ENCODE results near the gene HDAC8. TPM values are rescaled to one million over a fixed set of nuclear protein-coding genes. Genes with fewer than 3 reads are reported as not detected.
"Not testable (repeated sequence)": the region's sequence is repeated elsewhere in the genome, so short reads cannot be mapped to it uniquely, and the experiment has no call there.

Gene HDAC8
- total RNA-seq, 2 experiments from 2014 or later = 32.5 to 40.0 TPM

GRCh38 chrX:72569786-72570185 is 2.9 kb downstream of the HDAC8 start:
- ChIA-PET POLR2A (interaction anchor here (0.6 kb wide), 1 partner anchor 556 kb away, joined by 3 read pairs; no protein-coding TSS in a partner anchor), CTCF (ENCODE audit: unreplicated experiment) (no interaction called here)
- H3K9me3 ChIP-seq (ENCODE audit: low read length) = no peaks in the 10 kb centered on the region
- TF ChIP-seq CTCF (conservative IDR thresholded peaks at IDR 0.05; ENCODE audit: low read length) (no peak), EZH2phosphoT487 (IDR thresholded peaks at IDR 0.05; ENCODE audit: borderline replicate concordance, low read depth, low read length) (no peak)
- no peak overlapping the region for H3K27ac ChIP-seq (ENCODE audit: low read depth, low read length, poor library complexity, severe bottlenecking)
- no TSS peak for BruUV-seq (replicated peaks)
- peaks cover 5% of the 10 kb centered on the region for H3K4me1 ChIP-seq (ENCODE audit: insufficient read depth, low read length, poor library complexity, severe bottlenecking)
- peaks cover 7% of the 10 kb centered on the region; the same call in 1 of the 2 replicates for H3K79me2 ChIP-seq (ENCODE audit: insufficient read depth, low read depth, low read length)
- H3K4me3 ChIP-seq (ENCODE audit: low read depth, low read length, poor library complexity, severe bottlenecking) = no peak overlapping the region
- H4K20me1 ChIP-seq (ENCODE audit: insufficient read depth, low read length) = no peaks in the 10 kb centered on the region
- DNase-seq (ENCODE audit: low spot score) = no peak
- no peak overlapping the region for H3K4me2 ChIP-seq (ENCODE audit: low read length)
- H3K9me2 ChIP-seq (ENCODE audit: insufficient read depth, low read length) = no peaks in the 10 kb centered on the region
- H3K36me3 ChIP-seq (ENCODE audit: insufficient read depth, low read length) = peaks cover 45% of the 10 kb centered on the region
- H2AFZ ChIP-seq (ENCODE audit: low read length) = no peak overlapping the region
- intact Hi-C loops (cut with micrococcal nuclease; ENCODE audit: unreplicated experiment) = loop anchor here (10.0 kb wide), 1 partner anchor 1725 kb away; no protein-coding TSS in a partner anchor

- ChIA-PET POLR2A (interaction anchor here (1.0 kb wide), 1 partner anchor 13 kb away, joined by 3 read pairs; no protein-coding TSS in a partner anchor), CTCF (ENCODE audit: unreplicated experiment) (no interaction called here)
- Histone ChIP-seq H3K9me3 (ENCODE audit: low read length) (no peaks in the 10 kb centered on the region), H3K36me3 (ENCODE audit: insufficient read depth, low read length) (peaks cover 49% of the 10 kb centered on the region), H3K9me2 (ENCODE audit: insufficient read depth, low read length) (no peaks in the 10 kb centered on the region), H3K4me2 (ENCODE audit: low read length) (no peak overlapping the region), H2AFZ (ENCODE audit: low read length) (no peak overlapping the region), H3K4me3 (ENCODE audit: low read depth, low read length, poor library complexity, severe bottlenecking) (no peak overlapping the region), H3K79me2 (ENCODE audit: insufficient read depth, low read depth, low read length) (peaks cover 7% of the 10 kb centered on the region; the same call in 1 of the 2 replicates), H3K27ac (ENCODE audit: low read depth, low read length, poor library complexity, severe bottlenecking) (no peak overlapping the region), H3K4me1 (ENCODE audit: insufficient read depth, low read length, poor library complexity, severe bottlenecking) (peaks cover 4% of the 10 kb centered on the region), H4K20me1 (ENCODE audit: insufficient read depth, low read length) (no peaks in the 10 kb centered on the region)
- intact Hi-C loops (cut with micrococcal nuclease; ENCODE audit: unreplicated experiment) = no loop called here
- TF ChIP-seq EZH2phosphoT487 (IDR thresholded peaks at IDR 0.05; ENCODE audit: borderline replicate concordance, low read depth, low read length) (no peak), CTCF (conservative IDR thresholded peaks at IDR 0.05; ENCODE audit: low read length) (no peak)
- BruUV-seq (replicated peaks) = no TSS peak
- DNase-seq (ENCODE audit: low spot score) = no peak
Measured at GRCh38 chrX:72568406-72569092, 4.1 kb downstream of the HDAC8 start.

GRCh38 chrX:72566448-72566847 is 6.2 kb downstream of the HDAC8 start:
- peaks cover 49% of the 10 kb centered on the region for H3K36me3 ChIP-seq (ENCODE audit: insufficient read depth, low read length)
- POLR2A ChIA-PET = no interaction called here
- no peaks in the 10 kb centered on the region for H3K9me3 ChIP-seq (ENCODE audit: low read length)
- intact Hi-C loops (cut with micrococcal nuclease; ENCODE audit: unreplicated experiment) = no loop called here
- H2AFZ ChIP-seq (ENCODE audit: low read length) = no peak overlapping the region
- H3K4me1 ChIP-seq (ENCODE audit: insufficient read depth, low read length, poor library complexity, severe bottlenecking) = no peaks in the 10 kb centered on the region
- no peak for TF ChIP-seq CTCF (conservative IDR thresholded peaks at IDR 0.05; ENCODE audit: low read length)
- TF ChIP-seq EZH2phosphoT487 (IDR thresholded peaks at IDR 0.05; ENCODE audit: borderline replicate concordance, low read depth, low read length) = no peak
- no TSS peak for BruUV-seq (replicated peaks)
- H3K79me2 ChIP-seq (ENCODE audit: insufficient read depth, low read depth, low read length) = no peaks in the 10 kb centered on the region; the same call in 1 of the 2 replicates
- H3K4me2 ChIP-seq (ENCODE audit: low read length) = no peak overlapping the region
- no peaks in the 10 kb centered on the region for H3K9me2 ChIP-seq (ENCODE audit: insufficient read depth, low read length)
- H3K4me3 ChIP-seq (ENCODE audit: low read depth, low read length, poor library complexity, severe bottlenecking) = no peak overlapping the region
- H3K27ac ChIP-seq (ENCODE audit: low read depth, low read length, poor library complexity, severe bottlenecking) = no peak overlapping the region
- no peak for DNase-seq (ENCODE audit: low spot score)
- CTCF ChIA-PET (ENCODE audit: unreplicated experiment) = no interaction called here
- H4K20me1 ChIP-seq (ENCODE audit: insufficient read depth, low read length) = no peaks in the 10 kb centered on the region

GRCh38 chrX:72559655-72560054 is 13.0 kb downstream of the HDAC8 start:
- H3K27ac ChIP-seq (ENCODE audit: low read depth, low read length, poor library complexity, severe bottlenecking); H3K79me2 ChIP-seq (ENCODE audit: insufficient read depth, low read depth, low read length); H2AFZ ChIP-seq (ENCODE audit: low read length); intact Hi-C loops (cut with micrococcal nuclease; ENCODE audit: unreplicated experiment); H3K4me2 ChIP-seq (ENCODE audit: low read length); H4K20me1 ChIP-seq (ENCODE audit: insufficient read depth, low read length); H3K4me1 ChIP-seq (ENCODE audit: insufficient read depth, low read length, poor library complexity, severe bottlenecking); H3K36me3 ChIP-seq (ENCODE audit: insufficient read depth, low read length); H3K4me3 ChIP-seq (ENCODE audit: low read depth, low read length, poor library complexity, severe bottlenecking); H3K9me3 ChIP-seq (ENCODE audit: low read length); DNase-seq (ENCODE audit: low spot score); H3K9me2 ChIP-seq (ENCODE audit: insufficient read depth, low read length); CTCF ChIA-PET (ENCODE audit: unreplicated experiment); BruUV-seq (replicated peaks): not testable (repeated sequence)
- POLR2A ChIA-PET = interaction anchor here (1.1 kb wide), 1 partner anchor 13 kb away, joined by 3 read pairs; no protein-coding TSS in a partner anchor

All from OCI-LY7 (cell line).